Osteocyte (in vitro differentiated cells): ENCODE data around the gene ODF4. TPM values are rescaled to one million over a fixed set of nuclear protein-coding genes. Genes with fewer than 3 reads are reported as not detected.
A peak's percentile ranks its signal among the peaks of the same experiment; 100 is the strongest.

ENCODE experiments used
- DNase-seq: peaks from one replicate; pipeline ENCODE4 v3.0.0; 2021; ENCODE audit warnings: mixed read lengths; ENCODE audit not compliant: unreplicated experiment; ENCODE audit errors: extremely low spot score
- H3K27ac Mint-ChIP-seq: one replicate; pipeline ENCODE4 v1.8.0; 2021; ENCODE audit warnings: mild to moderate bottlenecking, mixed read lengths; ENCODE audit not compliant: unreplicated experiment
- H3K27me3 Mint-ChIP-seq: one replicate; pipeline ENCODE4 v1.8.0; 2021; ENCODE audit warnings: mixed read lengths; ENCODE audit not compliant: unreplicated experiment
- H3K36me3 Mint-ChIP-seq: one replicate; pipeline ENCODE4 v1.8.0; 2021; ENCODE audit warnings: mixed read lengths; ENCODE audit not compliant: unreplicated experiment
- H3K4me1 Mint-ChIP-seq: one replicate; pipeline ENCODE4 v1.8.0; 2021; ENCODE audit warnings: mixed read lengths; ENCODE audit not compliant: unreplicated experiment
- H3K4me3 Mint-ChIP-seq: one replicate; pipeline ENCODE4 v1.8.0; 2021; ENCODE audit warnings: mild to moderate bottlenecking, moderate library complexity, mixed read lengths; ENCODE audit not compliant: unreplicated experiment
- H3K9me3 Mint-ChIP-seq: one replicate; pipeline ENCODE4 v1.8.0; 2021; ENCODE audit warnings: mixed read lengths; ENCODE audit not compliant: unreplicated experiment
- total RNA-seq: library from RNA; stranded (reverse); gene quantifications from 2 replicates; pipeline ENCODE4 v1.2.1, GENCODE V29; 2021
- TF ChIP-seq, protein P1 (sequence below): fragments of 200-600 bp; sonication (generic); IDR thresholded peaks from 2 replicates; pipeline ENCODE4 v1.5.0; 2021; ENCODE audit warnings: antibody characterized with exemption, mild to moderate bottlenecking, moderate library complexity

ODF4 gene
- total RNA-seq, 1 donor from 2014 or later = not detected

DNA sequence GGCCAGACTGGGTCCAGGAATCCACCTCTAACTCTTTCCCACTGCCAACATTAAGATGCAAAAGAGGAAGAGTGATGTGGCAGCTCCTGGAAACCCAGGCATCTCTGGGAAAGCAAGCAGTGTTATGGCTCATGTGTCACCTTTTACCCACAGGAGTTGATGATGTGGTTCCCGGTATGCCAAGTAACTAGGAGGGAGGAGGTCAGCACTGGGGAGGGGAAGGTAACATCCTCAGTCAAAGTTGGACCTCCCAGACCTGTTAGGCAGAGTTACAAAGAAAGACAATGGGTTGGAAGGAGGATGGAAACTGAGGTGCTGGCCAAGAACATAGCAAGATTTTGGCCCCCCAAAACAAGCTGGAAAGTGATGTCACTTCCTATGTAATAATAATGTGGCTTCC lies 25.5 kb downstream of the ODF4 start:
- Mint-ChIP-seq H3K36me3 (peaks cover 19% of the 10 kb centered on the region), H3K4me3 (no peak overlapping the region), H3K27ac (peak overlapping the region; percentile 91), H3K9me3 (no peaks in the 10 kb centered on the region), H3K27me3 (no peaks in the 10 kb centered on the region), H3K4me1 (peaks cover 30% of the 10 kb centered on the region)
- DNase-seq = no peak
- TF ChIP-seq, protein P1, sequence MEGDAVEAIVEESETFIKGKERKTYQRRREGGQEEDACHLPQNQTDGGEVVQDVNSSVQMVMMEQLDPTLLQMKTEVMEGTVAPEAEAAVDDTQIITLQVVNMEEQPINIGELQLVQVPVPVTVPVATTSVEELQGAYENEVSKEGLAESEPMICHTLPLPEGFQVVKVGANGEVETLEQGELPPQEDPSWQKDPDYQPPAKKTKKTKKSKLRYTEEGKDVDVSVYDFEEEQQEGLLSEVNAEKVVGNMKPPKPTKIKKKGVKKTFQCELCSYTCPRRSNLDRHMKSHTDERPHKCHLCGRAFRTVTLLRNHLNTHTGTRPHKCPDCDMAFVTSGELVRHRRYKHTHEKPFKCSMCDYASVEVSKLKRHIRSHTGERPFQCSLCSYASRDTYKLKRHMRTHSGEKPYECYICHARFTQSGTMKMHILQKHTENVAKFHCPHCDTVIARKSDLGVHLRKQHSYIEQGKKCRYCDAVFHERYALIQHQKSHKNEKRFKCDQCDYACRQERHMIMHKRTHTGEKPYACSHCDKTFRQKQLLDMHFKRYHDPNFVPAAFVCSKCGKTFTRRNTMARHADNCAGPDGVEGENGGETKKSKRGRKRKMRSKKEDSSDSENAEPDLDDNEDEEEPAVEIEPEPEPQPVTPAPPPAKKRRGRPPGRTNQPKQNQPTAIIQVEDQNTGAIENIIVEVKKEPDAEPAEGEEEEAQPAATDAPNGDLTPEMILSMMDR = no peak

DNA sequence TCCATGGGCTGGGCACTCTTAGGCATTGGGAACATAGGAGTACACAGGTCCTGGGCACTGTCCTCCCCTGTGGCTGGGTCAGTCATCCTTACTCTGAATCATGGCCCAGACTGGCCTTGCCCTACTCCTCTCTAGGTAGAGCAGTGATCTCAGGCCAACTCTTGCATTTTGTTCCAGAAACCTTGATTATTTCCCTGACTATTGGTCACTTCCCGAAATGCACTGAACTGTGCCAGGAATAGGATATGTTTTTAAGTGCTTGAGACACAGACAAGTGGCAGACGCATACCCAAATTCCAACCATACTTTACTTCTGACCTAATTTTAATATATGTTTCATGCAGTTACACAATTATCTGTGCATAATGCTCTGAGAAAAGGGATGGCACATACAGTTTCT lies 26.6 kb downstream of the ODF4 start:
- no peak for DNase-seq
- H3K9me3 Mint-ChIP-seq = no peaks in the 10 kb centered on the region
- peaks cover 22% of the 10 kb centered on the region for H3K36me3 Mint-ChIP-seq
- peak overlapping the region; percentile 91 for H3K27ac Mint-ChIP-seq
- H3K4me3 Mint-ChIP-seq = no peak overlapping the region
- peaks cover 20% of the 10 kb centered on the region for H3K4me1 Mint-ChIP-seq
- H3K27me3 Mint-ChIP-seq = no peaks in the 10 kb centered on the region
- TF ChIP-seq, protein P1 = no peak

DNA sequence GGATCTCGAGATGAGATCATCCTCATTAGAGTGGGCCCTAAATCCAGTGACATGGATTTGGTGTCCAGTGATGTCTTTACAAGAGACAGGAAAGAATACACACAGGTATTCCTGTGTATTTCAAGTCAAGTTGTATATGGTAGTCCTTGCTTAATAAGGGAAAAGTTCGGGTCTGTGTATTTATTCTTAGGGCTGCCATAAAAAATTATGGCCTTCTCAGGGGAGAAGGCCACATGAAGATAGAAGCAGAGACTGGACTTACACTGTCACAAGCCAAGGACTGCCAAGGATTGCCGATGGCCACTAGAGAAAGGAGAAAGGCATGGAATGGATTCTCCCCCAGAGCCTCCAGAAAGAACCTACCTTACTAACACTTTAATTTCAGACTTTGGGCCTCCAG lies 28.6 kb downstream of the ODF4 start:
- no peak overlapping the region for H3K4me3 Mint-ChIP-seq

DNA sequence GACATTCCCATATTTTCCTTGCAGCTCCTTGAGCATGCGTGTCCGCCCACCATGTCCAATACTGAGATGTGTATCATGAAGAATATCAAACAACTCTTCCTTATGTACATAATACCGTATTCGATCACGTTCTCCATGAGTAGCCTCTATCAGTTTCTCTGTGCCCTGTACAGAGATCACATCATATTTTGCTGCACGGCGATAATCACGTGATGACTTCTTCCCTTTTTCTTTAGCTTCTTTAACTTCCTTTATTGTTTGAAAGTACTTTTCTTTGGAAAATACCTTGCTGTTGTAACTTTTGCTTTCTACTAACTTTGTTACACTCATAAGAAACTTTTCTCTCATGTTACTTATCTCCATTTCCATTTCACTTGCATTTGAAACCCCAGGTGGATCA lies 30.3 kb downstream of the ODF4 start:
- no peak overlapping the region for H3K4me3 Mint-ChIP-seq
- H3K9me3 Mint-ChIP-seq = no peaks in the 10 kb centered on the region
- no peaks in the 10 kb centered on the region for H3K27me3 Mint-ChIP-seq
- no peak for DNase-seq
- peaks cover 36% of the 10 kb centered on the region for H3K4me1 Mint-ChIP-seq
- peaks cover 20% of the 10 kb centered on the region for H3K36me3 Mint-ChIP-seq
- no peak overlapping the region for H3K27ac Mint-ChIP-seq
- TF ChIP-seq, protein P1 = no peak

More for the DNA sequence above, 28.6 kb downstream of the ODF4 start:
- DNase-seq = no peak
- peaks cover 22% of the 10 kb centered on the region for H3K36me3 Mint-ChIP-seq
- peaks cover 34% of the 10 kb centered on the region for H3K4me1 Mint-ChIP-seq
- TF ChIP-seq, protein P1 = no peak
- H3K27me3 Mint-ChIP-seq = no peaks in the 10 kb centered on the region
- no peak overlapping the region for H3K27ac Mint-ChIP-seq
- H3K9me3 Mint-ChIP-seq = no peaks in the 10 kb centered on the region

DNA sequence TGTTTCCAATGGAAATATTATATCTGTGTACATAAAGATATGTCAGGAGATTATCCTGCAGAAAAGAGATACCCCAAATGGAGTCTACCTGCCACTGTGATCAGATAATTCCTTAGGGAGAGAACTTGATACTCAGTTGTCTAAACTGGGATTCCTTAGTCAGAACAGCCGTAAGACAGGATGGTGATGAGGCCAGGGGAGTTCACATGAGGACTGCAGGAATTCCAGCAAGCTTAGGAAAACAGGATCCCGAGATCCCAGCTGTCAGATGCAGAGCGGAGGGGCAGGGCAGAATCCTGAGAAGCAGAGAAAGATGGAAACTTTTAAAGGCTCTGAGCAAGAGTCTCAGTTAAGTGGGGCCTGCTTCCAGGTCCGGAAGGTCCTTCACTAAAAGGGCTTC lies 32.1 kb downstream of the ODF4 start:
- Mint-ChIP-seq H3K4me3 (no peak overlapping the region), H3K4me1 (peaks cover 34% of the 10 kb centered on the region), H3K27ac (peak overlapping the region; percentile 71), H3K36me3 (peaks cover 22% of the 10 kb centered on the region), H3K27me3 (no peaks in the 10 kb centered on the region), H3K9me3 (no peaks in the 10 kb centered on the region)
- no peak for DNase-seq
- TF ChIP-seq, protein P1 = no peak
